Measurements from ENCODE around the gene RPL23.
A peak's percentile ranks its signal among the peaks of the same experiment; 100 is the strongest.

Gene RPL23

DNA sequence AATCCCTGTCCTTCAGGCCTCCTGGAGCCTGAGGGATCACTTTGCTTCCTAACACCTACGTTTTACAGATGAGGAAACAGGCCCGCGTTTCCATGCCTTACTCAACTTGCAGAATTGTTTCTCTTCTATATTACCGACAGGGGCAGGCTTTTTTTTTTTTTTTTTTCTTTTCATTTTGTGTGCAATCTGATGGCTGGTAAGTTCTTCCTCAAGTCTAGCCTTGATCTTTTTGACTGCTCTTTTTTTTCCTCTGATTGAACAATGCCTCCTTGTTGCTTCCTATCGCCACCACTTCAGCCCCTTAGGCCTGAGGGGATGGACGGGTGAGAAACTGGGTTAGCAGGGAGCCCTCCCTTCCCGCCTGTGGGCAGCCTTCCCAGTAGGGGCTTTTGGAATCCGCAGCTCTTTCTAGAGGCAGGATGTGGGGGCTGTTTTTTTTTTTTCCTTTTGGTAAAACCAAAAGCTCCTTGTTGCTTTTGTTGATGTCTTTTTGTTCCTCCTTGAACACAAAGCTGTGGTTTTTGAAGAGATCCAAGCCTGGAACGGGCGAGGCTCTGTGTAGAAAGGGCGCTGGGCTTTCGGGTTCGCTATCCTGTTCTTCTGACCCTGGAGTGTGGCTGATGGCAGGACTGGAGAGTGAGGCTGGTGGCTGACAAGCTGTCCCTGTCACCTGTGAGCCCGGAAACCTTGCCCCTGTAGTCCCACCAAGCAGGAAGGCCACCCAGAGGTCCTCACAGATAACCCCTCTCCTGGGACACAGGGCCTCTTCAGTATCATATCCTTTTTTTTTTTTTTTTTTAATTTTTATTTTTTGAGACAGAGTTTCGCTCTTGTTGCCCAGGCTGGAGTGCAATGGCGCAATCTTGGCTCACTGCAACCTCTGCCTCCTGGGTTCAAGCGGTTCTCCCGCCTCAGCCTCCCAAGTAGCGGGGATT, 30.3 kb upstream of the RPL23 start:
- DNase-seq = no peak

GRCh38 chr17:38882870-38883269, 29.3 kb upstream of the RPL23 start:
- DNase-seq = no peak

DNA sequence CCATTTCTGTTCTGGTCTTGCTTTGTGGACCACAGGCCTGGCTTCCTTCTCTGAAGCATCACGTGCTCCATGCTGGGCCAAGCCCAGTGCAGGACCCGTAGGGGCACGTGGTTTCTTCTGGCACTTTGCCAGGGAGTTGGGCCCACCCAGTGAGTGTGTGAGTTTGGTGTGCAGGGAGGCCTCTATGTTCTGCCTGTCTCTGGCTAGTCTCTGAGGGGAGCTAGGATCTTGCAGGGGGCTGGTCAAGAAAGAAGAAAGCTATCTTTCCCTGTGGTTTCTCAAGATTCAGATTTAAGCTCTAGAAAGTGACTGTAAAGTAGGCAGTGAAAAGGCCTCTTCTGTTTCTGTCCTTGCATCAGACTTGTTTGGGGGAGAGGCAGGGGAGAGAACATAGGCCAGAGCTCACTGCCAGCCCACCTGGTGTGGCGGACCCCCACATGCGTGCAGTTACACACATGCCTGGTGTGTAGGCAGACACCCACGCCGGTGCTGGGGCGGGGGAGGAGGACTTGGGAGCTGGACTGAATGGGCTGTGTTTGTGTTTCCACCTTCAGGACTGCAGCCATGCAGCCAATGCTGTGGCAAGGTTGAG, 28.2 kb upstream of the RPL23 start:
- no peak for DNase-seq

- DNase-seq = no peak
These were observed 26.6 kb upstream of the RPL23 start for GRCh38 chr17:38879878-38880665.

GRCh38 chr17:38877130-38877851, 23.8 kb upstream of the RPL23 start:
- no peak for DNase-seq

- no peak for DNase-seq
These were observed 22.1 kb upstream of the RPL23 start for GRCh38 chr17:38875477-38876075.

DNA sequence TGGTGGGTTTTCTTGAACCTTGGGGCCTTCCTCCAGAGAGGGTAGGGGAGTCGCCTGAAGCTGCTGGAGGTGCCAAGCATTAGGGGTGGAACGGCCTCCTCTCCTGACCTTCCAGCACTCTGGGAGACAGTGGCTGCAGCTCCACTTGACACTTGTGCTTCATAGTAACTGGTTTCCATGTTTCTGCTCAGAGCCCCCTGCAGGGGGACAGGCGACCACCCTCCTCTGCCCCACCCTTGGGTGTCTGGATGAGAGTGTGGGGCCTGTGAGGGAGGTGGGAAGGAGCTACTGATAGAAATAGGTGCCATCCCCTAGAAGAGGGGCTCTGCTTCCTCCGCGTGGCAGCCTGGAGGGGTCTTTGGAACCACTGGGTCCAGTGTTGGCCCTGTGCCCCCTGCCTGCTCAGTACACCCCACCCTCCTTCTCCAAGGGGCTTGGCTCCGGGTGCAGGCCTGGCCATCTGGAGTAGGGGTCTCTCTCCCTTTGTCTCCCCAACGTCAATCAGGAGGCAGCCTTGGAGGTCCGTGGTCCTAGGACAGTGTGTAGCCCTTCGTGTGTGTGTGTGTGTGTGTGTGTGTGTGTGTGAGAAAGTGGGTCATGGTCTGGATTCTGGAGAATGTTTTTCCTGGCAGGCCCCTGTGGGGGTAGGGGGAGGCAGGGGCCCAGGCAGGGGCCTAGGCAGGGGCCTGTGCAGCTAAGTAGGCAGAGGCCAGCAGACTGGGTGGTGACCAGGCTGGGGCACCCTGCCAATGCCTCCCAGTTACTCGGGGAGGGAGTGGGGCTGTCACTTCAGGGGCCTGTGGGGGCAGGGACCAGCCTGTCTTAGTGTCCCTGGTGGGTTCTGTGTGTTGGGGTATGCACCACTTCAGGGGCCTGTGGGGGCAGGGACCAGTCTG, 21.2 kb upstream of the RPL23 start:
- no peak for DNase-seq

DNA sequence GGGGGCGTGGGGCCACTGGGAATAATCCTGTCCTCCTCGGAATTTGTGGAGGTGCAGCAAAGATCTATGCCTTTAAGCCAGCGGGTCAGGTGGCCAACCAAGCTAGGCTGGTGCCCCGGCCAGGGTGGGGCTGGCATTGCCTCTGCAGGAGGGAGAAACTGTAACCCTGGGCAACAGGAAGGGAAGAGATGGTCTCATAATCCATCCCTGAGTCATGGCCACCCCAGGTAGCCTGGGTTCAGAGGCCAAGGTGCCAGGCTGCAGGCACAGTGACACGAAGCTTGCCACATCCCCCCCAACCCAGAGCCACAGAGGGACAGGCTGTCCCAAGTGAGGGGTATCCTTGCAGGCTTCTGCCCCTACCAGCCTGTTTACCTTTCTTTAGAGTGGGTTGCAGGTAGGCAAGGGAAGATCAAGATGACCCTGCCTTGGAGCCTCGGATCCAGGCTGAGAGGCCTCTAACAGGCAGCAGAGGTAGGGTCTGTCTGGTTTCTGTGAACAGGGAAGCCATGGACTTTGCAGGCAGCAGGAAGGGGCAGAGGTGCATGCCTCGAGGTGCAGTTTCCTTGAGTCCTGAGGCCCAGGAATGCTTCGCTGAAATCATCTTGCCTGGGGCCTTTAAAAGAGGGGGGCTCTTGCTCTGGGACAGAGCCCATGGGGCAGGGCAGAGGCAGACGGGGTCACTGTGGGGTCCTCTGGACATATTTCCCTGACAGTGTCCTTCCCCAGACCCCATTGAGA, 20.3 kb upstream of the RPL23 start:
- DNase-seq = no peak

- no peak for DNase-seq
These were observed 19.3 kb upstream of the RPL23 start for GRCh38 chr17:38872671-38873385.

DNA sequence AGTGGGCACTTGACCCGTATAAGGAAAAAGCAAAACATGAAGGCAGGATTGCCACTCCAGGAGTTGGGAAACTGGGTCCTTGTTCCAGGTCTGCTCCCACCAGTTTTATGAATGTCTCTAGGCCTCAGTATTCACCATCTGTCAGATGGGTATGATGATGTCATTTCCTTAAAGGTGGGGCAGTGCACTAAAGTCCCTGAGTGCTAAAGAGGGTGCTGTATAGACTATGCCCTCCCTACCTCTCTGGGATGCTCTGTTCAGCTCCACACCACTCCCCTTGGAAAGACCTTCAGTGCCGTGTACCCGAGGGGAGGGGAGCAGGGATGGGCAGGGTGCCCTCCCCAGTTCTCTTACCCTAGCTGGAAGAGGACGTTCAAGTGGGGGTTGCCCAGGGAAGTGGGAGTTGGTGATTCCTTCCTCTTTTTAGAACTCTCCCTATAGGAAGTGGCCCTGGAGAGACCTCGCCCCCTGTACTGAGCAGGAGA, 18.5 kb upstream of the RPL23 start:
- no peak for DNase-seq

DNA sequence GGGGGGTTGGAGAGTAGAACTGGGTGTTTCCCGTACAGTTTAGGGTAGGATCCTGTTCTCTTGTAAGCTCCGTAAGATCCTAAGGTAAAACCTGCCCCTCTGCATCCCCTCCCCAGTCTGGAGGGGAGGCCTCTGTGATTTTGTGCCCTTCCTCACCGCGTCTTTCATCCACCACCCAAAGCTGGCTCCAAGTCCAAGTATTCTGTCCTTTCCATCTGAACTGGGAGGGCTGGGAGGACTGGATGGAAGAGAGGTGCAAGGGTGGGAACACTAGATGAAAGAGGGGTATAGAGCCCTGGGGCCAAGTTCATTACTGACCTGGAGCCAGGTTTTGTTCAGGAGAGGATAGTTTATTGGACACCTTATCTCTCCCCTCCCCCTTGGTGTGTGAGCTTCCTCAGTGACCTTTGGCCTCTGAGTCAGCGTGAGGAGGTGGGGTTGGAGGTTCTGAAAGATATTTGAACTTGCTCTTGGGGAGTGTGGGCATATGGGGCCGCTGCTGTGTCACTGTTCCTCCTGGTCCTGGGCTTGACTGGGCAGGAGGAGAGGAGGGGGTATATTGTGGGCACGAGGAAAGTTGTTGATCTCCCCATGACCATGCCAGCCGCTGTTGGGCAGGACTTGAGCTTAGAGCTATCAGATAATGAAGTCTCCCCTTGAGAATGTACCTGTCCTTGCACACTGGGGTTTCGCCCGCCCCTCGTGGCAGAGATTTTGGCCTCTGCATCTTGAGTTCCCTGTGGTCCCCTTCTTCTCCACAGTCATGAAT, 17.9 kb upstream of the RPL23 start:
- DNase-seq = peak; percentile 37

DNA sequence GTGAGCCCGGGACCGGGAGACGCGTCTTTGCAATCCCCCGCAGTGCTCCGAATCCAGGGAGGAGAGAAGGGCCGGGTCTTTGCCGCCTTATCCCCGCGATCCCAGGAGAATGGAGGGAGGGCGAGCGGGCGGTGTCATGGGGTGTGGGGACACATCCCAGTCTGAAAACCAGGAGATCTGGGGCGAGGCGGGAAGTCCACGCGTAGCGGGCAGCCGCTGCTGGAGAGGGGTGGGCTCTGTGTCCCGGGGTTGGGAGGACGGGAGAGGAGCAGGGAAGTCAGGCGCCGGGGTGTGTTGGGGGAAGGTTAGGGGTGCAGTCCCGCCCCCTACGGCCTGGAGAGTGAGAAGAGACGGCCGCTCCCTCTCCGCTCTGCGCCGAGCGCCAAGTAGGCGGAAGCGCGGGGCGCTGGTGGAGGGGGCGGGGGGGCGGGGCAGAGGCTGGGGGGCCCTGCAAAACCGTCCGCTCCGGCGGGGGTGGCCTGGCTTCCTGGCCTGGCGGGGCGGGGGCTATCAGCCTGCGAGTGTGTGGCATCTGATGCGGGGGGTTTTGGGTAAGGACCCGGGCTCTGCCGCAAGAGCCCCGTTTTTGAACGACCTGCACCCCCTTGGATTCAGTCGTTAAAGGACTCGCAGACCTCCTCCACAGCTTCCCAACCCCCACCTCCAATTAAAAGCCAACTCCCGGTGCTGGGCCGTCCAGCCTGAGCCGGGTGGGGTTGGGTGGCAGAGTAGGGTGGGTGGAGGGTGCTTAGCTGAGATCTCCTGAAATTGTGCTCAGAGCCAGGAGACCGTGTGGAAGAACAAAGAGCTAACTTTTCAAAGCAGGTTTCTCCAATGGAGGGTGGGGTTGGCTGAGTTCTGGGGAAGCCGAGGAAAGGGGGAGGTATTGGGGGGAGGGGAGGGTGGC, 17.0 kb upstream of the RPL23 start:
- DNase-seq = no peak

- peak; percentile 84 for DNase-seq
These were observed 16.2 kb upstream of the RPL23 start, which contains the start of gene LASP1 for GRCh38 chr17:38869526-38870258. Gene LASP1 (plus strand): TSS chr17:38870058. CDS start chr17:38870190, 132 bp downstream.

DNA sequence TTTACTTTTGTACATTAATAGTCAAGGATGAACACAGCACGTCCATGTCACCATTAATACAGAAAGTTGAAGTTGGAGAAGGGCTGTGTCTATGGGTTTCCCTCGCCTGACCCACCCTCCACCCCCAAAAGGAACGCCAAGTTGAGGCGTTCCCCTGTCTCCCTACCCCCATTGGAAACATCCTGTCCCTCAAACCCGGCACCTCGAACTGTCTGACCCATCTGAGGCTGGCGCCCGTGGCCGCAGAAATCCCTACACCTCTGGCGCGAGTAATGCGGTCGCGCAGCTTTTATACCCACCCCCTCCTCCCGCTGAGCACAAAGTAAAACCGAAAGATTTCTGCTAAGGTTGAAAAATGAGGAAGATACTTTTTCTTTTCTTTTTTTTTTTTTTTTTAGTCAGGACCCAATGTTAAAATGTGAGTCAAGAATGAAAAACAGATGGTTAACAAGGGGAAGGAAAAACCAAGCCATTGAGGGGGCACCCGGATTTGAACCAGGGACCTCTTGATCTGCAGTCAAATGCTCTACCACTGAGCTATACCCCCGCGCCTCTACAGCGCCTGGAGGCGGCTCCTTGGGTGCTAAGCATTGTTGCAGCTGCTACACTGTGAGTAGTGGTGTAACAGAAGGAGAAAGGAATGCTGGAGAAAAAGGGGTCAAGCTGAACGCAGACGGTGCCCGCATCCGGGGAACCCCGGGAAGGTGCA, 15.4 kb upstream of the RPL23 start:
- peak; percentile 55 for DNase-seq

GRCh38 chr17:38867968-38868816, 14.7 kb upstream of the RPL23 start:
- no peak for DNase-seq
